K562 (cell line): ENCODE results near the gene UBXN1. TPM values are rescaled to one million over a fixed set of nuclear protein-coding genes. Genes with fewer than 3 reads are reported as not detected.

ENCODE experiments used
- BRD9 ChIP-seq: fragments of 450-650 bp; IDR thresholded peaks from 2 replicates; pipeline ENCODE4 v1.6.1; 2018; ENCODE audit warnings: low read depth; ENCODE audit not compliant: partially characterized antibody
- CBX1 ChIP-seq: sonication (generic); IDR thresholded peaks from 2 replicates; pipeline ENCODE4 v1.6.1; 2016; ENCODE audit warnings: antibody characterized with exemption, low read depth, mild to moderate bottlenecking
- CREB1 ChIP-seq, 2 experiments: sonication (generic) in 1 of 2; formaldehyde crosslinking in 1 of 2; IDR thresholded peaks; 2 replicates each; pipeline versions ENCODE4 v1.6.1 to v1.8.0; 2012 to 2022; ENCODE audit warnings: inconsistent platforms in 1 of 2, mild to moderate bottlenecking in 1 of 2, missing genetic modification reagents in 1 of 2, moderate library complexity in 1 of 2
- CTCFL ChIP-seq: IDR thresholded peaks from 2 replicates; pipeline ENCODE4 v1.6.1; 2011; ENCODE audit warnings: borderline replicate concordance, low read depth, mild to moderate bottlenecking, moderate library complexity, low read length; ENCODE audit not compliant: insufficient read depth, poor library complexity, severe bottlenecking
- E2F3 ChIP-seq: fragments of 250-450 bp; sonication (Bioruptor Pico); IDR thresholded peaks from 2 replicates; pipeline ENCODE4 v1.4.0; 2020; ENCODE audit warnings: mild to moderate bottlenecking
- ELF2 ChIP-seq: fragments of 250-450 bp; sonication (Bioruptor Pico); IDR thresholded peaks from 2 replicates; pipeline ENCODE4 v1.5.0; 2021; ENCODE audit warnings: mild to moderate bottlenecking
- HDAC1 ChIP-seq, 2 experiments: fragments of 450-650 bp; IDR thresholded peaks; 2 replicates each; pipeline ENCODE4 v1.6.1; 2016 to 2017; ENCODE audit warnings: inconsistent platforms in 1 of 2, mild to moderate bottlenecking in 1 of 2, moderate library complexity in 1 of 2
- KAT7 ChIP-seq: sonication (generic); formaldehyde crosslinking; IDR thresholded peaks from 2 replicates; pipeline ENCODE4 v1.8.0; 2022; ENCODE audit warnings: missing genetic modification reagents, mild to moderate bottlenecking, borderline replicate concordance
- NKRF ChIP-seq: fragments of 450-650 bp; IDR thresholded peaks from 2 replicates; pipeline ENCODE4 v1.6.1; 2016; ENCODE audit warnings: borderline replicate concordance
- PHF8 ChIP-seq: fragments of 200-600 bp; sonication (generic); IDR thresholded peaks from 2 replicates; pipeline ENCODE4 v1.6.1; 2012; ENCODE audit warnings: mixed run types, mild to moderate bottlenecking, inconsistent platforms, low read length, moderate library complexity, borderline replicate concordance
- RB1 ChIP-seq: fragments of 450-650 bp; IDR thresholded peaks from 2 replicates; pipeline ENCODE4 v1.6.1; 2017; ENCODE audit warnings: low read depth, mild to moderate bottlenecking
- RBFOX2 ChIP-seq: fragments of 200-400 bp; formaldehyde crosslinking; IDR thresholded peaks from 2 replicates; pipeline ENCODE4 v1.6.1; 2017; ENCODE audit warnings: low read depth, mild to moderate bottlenecking, low read length, moderate library complexity
- SIN3A ChIP-seq, 2 experiments: fragments of 150-350 bp in 1 of 2; IDR thresholded peaks; 2 replicates each; pipeline ENCODE4 v1.6.1; 2011 to 2016; ENCODE audit warnings: borderline replicate concordance in 2 of 2, low read depth in 2 of 2, low read length in 2 of 2, mild to moderate bottlenecking in 2 of 2, moderate library complexity in 2 of 2; ENCODE audit not compliant: control insufficient read depth in 1 of 2
- SUPT5H ChIP-seq: fragments of 450-650 bp; IDR thresholded peaks from 2 replicates; pipeline ENCODE4 v1.6.1; 2016
- TFAP4 ChIP-seq: sonication (generic); formaldehyde crosslinking; IDR thresholded peaks from 2 replicates; pipeline ENCODE4 v1.8.0; 2022; ENCODE audit warnings: missing genetic modification reagents, mild to moderate bottlenecking, moderate library complexity, borderline replicate concordance
- THAP7 ChIP-seq: fragments of 250-450 bp; sonication (Bioruptor Pico); IDR thresholded peaks from 2 replicates; pipeline ENCODE4 v1.5.0; 2021
- VEZF1 ChIP-seq: fragments of 200-800 bp; sonication (Bioruptor generic); IDR thresholded peaks from 2 replicates; pipeline ENCODE4 v1.6.1; 2017; ENCODE audit warnings: missing genetic modification characterization, missing compliant biosample characterization
- ZNF3 ChIP-seq: fragments of 250-450 bp; sonication (Bioruptor Pico); IDR thresholded peaks from 2 replicates; pipeline ENCODE4 v1.5.0; 2021; ENCODE audit warnings: mild to moderate bottlenecking, moderate library complexity
- polyA plus RNA-seq, 8 experiments: library from polyadenylated mRNA; depleted of rRNA in 4 of 8; stranded (reverse) in 5 of 8; unstranded in 3 of 8; fragments of >200 nt; fragmentation: Nextera tagmentation in 2 of 8; fragmentation: Illumina TruSeq in 1 of 8; extraction: Ambion mirVana in 2 of 8; extraction: Trizol in 1 of 8; gene quantifications; 2 replicates each; pipeline versions ENCODE4 v1.2.1 to v1.2.3, GENCODE V29; 2011 to 2014; ENCODE audit warnings: inconsistent platforms in 1 of 8, missing spikeins in 1 of 8
- total RNA-seq, 7 experiments: library from RNA; depleted of rRNA in 6 of 7; stranded (reverse); fragments of >200 nt in 6 of 7; fragmentation: Illumina TruSeq in 2 of 7; extraction: Trizol in 2 of 7; gene quantifications; 2 replicates each; pipeline versions ENCODE4 v1.2.1 to v1.2.3, GENCODE V29; 2011 to 2021; ENCODE audit warnings: low replicate concordance in 1 of 7

UBXN1 gene
- total and polyA plus RNA-seq, 9 of the 15 experiments (the other 6 are each of a cell fraction or from before 2014, with no cell fraction given), result 4.8 to 263 (median 99.7) TPM

- peak; percentile 85 for TF ChIP-seq NKRF
- TF ChIP-seq PHF8, result peak; percentile 73; the same call in 1 of the 2 replicates
- peak; percentile 37; the same call in 1 of the 2 replicates for TF ChIP-seq ELF2 (CRISPR knock-in tag)
- peak; percentile 67; the same call in 1 of the 2 replicates for TF ChIP-seq ZNF3 (CRISPR knock-in tag)
- TF ChIP-seq VEZF1 (CRISPR knock-in tag), result peak; percentile 64
- TF ChIP-seq E2F3 (CRISPR knock-in tag), result 0 out of 2 replicates have a peak, but pooled peaks have one; percentile 37
- TF ChIP-seq SIN3A (IDR thresholded peaks at IDR 0.05; ENCODE audit: borderline replicate concordance in 2 of 2, control insufficient read depth in 1 of 2, low read depth in 2 of 2, low read length in 2 of 2), result peak; percentile 55 to 56; a peak in 1 of 4 replicates
- peak; percentile 22; the same call in 1 of the 2 replicates for TF ChIP-seq CREB1 (IDR thresholded peaks at IDR 0.05)
- no peak for TF ChIP-seq CREB1 (CRISPR knock-in tag; IDR thresholded peaks at IDR 0.05)
- no peak for TF ChIP-seq KAT7 (CRISPR knock-in tag)
- peak; percentile 69; the same call in 1 of the 2 replicates for TF ChIP-seq THAP7
- no peak for TF ChIP-seq CBX1
- TF ChIP-seq RB1, result peak; percentile 65; the same call in 1 of the 2 replicates
- TF ChIP-seq BRD9, result no peak
- TF ChIP-seq TFAP4 (CRISPR knock-in tag), result peak; percentile 98
- peak in 1 of 2 experiments; percentile 88; a peak in 2 of 4 replicates for TF ChIP-seq HDAC1 (IDR thresholded peaks at IDR 0.05)
- TF ChIP-seq RBFOX2, result peak; percentile 69
- TF ChIP-seq SUPT5H, result peak; percentile 86
- no peak for TF ChIP-seq CTCFL
Measured at GRCh38 chr11:62705880-62706849, 27.3 kb upstream of the UBXN1 start (continued).
